ENCODE results near the gene GRK5.

- TF ChIP-seq CTCF (IDR thresholded peaks at IDR 0.05; ENCODE audit: low read depth, low read length) = peak; percentile 68
- no peak for TF ChIP-seq EZH2phosphoT487 (IDR thresholded peaks at IDR 0.05; ENCODE audit: low read depth)
Measured at GRCh38 chr10:119209035-119209735, 1.8 kb downstream of the GRK5 start.

Data from OCI-LY3 (cell line).